Measurements from ENCODE around the gene ZNF280A.
A peak's percentile ranks its signal among the peaks of the same experiment; 100 is the strongest.
"Not testable (repeated sequence)": the region's sequence is repeated elsewhere in the genome, so short reads cannot be mapped to it uniquely, and the experiment has no call there.

The ZNF280A gene

DNA sequence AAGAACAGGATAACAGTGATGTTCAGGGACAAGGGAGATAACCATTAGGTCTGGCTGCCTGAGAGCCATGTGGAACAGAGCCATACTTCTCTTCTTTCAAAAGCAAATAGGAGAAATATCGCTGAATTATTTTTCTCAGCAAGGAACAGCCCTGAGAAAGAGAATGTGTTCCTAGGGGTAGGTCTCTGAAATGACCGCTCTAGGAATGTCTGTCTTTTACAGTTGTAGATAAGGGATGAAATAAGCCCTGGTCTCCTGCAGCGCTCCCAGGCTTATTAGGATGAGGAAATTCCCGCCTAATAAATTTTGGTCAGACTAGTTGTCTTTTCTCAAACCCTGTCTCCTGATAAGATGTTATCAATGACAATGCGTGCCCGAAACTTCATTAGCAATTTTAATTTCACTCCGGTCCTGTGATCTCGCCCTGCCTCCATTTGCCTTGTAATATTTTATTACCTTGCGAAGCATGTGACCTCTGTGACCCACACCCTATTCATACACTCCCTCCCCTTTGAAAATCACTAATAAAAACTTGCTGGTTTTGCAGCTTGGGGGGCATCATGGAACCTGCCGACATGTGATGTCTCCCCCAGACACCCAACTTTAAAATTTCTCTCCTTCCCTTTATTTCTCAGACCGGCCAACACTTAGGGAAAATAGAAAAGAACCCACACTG is 51.1 kb downstream of the ZNF280A start:
- not testable (repeated sequence) for DNase-seq (ENCODE audit: low read depth)

DNA sequence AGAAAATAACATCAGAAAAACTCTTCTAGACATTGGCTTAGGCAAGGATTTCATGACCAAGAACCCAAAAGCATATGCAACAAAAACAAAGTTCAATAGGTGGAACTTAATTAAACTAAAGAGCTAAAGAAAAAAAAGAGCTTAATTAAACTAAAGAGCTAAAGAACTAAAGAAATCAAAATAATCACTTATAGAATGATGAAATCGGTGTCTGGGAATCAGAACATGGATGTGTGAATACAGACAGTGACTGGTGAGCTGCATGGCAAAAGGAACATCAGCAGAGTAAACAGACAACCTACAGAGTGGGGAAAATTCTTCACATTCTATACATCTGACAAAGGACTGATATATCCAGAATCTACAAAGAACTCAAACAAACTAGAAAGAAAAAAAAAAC is 53.0 kb downstream of the ZNF280A start:
- no peak for DNase-seq (ENCODE audit: low read depth)

DNA sequence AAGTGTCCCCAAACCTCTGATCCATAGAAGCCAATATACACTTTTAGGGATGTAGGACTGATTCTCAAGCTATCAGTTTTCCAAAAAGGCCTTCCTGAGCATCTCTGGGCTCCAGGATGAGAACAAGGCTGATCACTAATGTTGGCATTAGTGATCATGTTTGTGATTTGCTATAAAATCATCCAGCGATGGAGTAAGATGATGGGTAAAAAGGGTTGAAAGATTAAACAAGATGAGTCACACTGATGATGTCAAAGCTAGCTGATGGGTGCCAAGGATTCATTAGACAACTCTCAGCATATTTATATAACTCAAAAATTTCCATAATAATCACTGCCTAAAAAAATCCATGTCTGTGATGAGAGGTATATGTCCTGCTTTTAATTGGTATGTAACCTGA is 54.3 kb downstream of the ZNF280A start:
- no peak for DNase-seq (ENCODE audit: low read depth)

- DNase-seq (ENCODE audit: low read depth) = no peak
Observed at GRCh38 chr22:22465094-22465602, 54.9 kb downstream of the ZNF280A start.

DNA sequence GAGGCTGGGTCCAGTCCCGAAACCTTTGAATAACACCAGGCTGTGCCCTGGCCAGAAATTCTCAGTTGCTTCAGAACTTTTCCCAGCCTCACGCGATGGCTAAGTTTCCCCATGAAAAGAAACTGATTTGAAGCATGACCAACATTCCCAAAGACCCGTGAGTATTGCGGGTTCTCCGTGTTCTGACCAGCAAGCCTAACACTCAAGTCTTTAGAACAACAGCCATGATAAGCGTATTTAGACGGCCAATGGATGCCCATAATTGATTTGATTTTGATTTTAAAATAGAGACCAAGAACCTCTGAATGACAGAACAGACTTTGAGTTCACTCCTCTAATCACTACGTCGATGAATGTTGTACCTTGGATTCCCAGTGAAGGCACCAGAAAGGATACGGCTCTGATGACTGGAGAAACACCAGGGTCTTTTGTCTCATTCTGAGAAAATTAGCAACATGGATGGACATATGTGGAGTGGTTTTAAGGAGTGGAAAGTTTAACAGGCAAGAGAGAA is 55.5 kb downstream of the ZNF280A start:
- no peak for DNase-seq (ENCODE audit: low read depth)

DNA sequence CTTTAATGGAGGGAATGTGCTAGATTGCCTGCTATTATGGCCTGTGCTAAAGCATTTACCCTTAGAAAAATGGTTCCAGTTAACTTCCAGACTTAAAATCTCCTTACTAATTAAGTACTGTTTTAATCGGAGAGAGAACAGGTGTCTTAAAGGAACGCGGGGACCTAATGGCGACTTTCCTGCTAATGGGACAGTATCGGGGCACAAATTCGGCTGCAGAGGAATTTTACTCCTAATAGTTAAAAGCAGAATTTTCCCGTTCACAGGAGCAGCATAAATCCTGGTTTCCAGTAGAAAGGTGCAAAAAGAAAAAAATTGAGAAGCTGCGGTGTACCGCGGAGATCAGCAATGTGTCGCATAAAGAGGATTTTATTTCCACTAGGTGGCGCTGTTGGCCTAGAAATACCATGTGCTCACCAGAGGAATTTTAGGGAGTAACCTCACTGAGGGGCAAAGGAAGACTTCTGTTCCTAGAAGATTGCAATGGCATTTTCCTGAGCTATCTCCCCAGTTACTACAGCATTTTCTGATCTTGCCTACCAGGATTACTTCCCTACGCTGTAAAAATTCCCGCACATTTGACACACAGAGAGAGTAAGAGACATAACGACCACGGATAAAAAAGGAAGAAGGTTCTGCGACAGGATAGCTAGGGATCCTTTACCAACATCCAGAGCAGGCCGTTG is 56.1 kb downstream of the ZNF280A start:
- DNase-seq (ENCODE audit: low read depth) = peak; percentile 63
